ENCODE data around the gene FXYD7. TPM values are rescaled to one million over a fixed set of nuclear protein-coding genes. Genes with fewer than 3 reads are reported as not detected.

The FXYD7 gene
- total and polyA plus RNA-seq, 9 of the 15 experiments (the other 6 are each of a cell fraction or from before 2014, with no cell fraction given) = 0.10 to 0.80 (median 0.31) TPM; not detected in 3

GRCh38 chr19:35135389-35135909 lies 7.6 kb upstream of the FXYD7 start (continued):
- no peak for TF ChIP-seq MBD1 (CRISPR knock-in tag; IDR thresholded peaks at IDR 0.05)
- TF ChIP-seq NKRF (IDR thresholded peaks at IDR 0.05; ENCODE audit: borderline replicate concordance) = peak; percentile 32; the same call in 1 of the 2 replicates
- TF ChIP-seq RB1 (IDR thresholded peaks at IDR 0.05; ENCODE audit: low read depth) = peak; percentile 66
- no peak for TF ChIP-seq ZNF253 (CRISPR knock-in tag; conservative IDR thresholded peaks at IDR 0.05)
- no peak for TF ChIP-seq FOXO4 (CRISPR knock-in tag; IDR thresholded peaks at IDR 0.05)
- peak; percentile 21; the same call in 1 of the 2 replicates for TF ChIP-seq BCOR (IDR thresholded peaks at IDR 0.05)
- peak; percentile 54 for TF ChIP-seq JUND (IDR thresholded peaks at IDR 0.05; ENCODE audit: borderline replicate concordance, low read depth, low read length)
- peak; percentile 28; the same call in 1 of the 3 replicates for TF ChIP-seq JUND (tag; IDR thresholded peaks at IDR 0.05; ENCODE audit: borderline replicate concordance, low read depth, low read length)
- TF ChIP-seq STAT5A (IDR thresholded peaks at IDR 0.05; ENCODE audit: borderline replicate concordance, low read length) = 0 out of 2 replicates have a peak, but pooled peaks have one; percentile 23
- TF ChIP-seq HMG20A (CRISPR knock-in tag; conservative IDR thresholded peaks at IDR 0.05) = no peak
- TF ChIP-seq NCOA6 (IDR thresholded peaks at IDR 0.05) = no peak
- TF ChIP-seq NR2C2 (CRISPR knock-in tag; IDR thresholded peaks at IDR 0.05) = no peak
- no peak for TF ChIP-seq NR2C2 (tag; IDR thresholded peaks at IDR 0.05)
- no peak for TF ChIP-seq AFF4 (CRISPR knock-in tag; IDR thresholded peaks at IDR 0.05)
